NCI-H1930 (cell line): ENCODE data around the gene OR2S2.
"Not testable (repeated sequence)": the region's sequence is repeated elsewhere in the genome, so short reads cannot be mapped to it uniquely, and the experiment has no call there.

Source experiments
- DNase-seq, 2 experiments: peaks; one replicate each; lab custom pipeline; 2025; lab: John Stamatoyannopoulos, UW

Gene OR2S2

DNA sequence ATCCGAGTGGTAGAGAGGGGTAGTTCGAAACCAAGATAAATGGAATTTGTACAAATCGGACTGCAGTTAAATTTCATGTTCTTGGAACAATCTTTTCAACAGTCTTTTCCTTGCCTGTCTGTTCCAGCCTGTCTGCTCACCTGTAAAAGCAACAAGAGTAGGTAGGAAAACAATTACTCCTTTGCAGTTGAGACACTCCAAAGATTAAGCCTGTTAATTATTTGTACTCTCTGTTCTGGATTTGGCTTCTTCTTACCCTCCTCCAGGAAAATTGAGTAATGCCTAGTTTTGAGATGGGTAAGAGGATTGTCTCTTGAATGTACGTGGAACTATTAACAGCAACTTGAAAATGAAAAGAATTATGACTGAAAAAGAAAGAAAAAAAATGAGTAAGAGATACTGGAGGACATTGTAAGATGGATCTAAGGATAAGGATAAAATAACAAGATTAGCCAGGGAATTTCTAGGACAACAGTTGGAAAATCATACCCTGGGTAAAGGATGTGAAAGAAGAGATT, 24.3 kb downstream of the OR2S2 start:
- DNase-seq, result no peak

DNA sequence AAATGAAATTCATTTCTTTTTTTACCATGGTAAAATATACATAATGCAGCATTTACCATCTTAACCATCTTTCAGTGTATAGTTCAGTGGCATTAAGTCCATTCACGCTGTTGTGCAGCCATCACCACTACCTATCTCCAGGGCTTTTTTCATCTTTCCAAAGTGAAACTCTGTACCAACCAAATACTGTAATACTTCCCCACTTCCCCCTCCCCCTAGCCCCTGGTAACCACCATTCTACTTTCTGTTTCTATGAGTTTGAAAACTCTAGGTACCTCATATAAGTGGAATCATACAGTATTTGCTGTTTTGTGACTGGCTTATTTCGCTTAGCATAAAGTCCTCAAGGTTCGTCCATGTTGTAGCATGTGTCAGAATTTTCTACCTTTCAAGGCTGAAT, 25.2 kb downstream of the OR2S2 start:
- no peak for DNase-seq

DNA sequence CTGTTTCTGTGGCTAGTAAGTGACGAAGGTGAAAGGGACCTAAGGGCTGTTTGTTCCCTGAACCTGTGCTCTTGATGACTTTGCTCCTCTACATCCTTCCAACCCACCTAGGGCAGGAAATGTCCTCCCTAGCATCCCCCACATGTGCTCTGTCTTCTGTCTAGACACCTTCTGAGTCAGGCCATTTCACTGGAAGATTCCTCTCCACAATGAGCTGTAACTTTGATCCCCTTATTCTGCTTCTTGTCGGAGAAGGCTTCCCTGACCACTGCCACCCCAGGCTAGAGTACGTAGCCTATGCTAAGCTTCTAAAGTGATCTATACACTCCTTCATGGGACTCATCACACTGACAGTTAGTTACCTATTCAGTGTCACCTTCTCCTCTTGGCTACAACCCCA, 27.0 kb downstream of the OR2S2 start:
- DNase-seq, result no peak

DNA sequence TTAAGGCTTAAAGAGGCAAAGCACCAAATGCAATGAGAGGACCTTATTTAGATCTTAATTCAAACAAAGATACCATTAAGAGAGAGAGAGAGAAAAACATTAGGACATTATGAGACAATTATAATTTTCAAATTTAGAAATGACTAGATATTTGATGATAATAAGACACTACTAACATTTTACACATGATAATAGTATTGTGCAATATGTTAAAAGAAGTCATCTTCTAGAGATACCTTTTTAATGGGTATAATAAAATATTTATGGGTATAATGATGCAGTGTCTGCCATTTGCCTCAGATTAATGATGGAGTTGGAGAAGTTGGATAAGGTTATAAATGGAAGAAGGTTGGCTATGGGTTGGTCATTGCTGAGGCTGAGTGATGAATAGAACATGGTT, 27.4 kb downstream of the OR2S2 start:
- DNase-seq, result no peak

DNA sequence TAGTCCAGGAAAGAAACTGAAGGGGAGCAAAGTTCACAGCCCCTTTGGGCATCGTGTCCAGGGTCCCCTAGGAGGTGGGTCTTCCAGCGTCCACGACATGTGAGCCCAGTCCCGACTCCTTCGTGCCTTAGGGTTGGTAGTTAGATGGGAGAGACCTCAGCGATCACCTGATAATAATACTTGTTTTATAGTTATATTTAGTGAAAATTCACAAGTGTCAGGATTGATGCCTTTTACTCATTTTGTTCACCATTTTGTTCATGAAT, 28.6 kb downstream of the OR2S2 start:
- DNase-seq, result no peak

DNA sequence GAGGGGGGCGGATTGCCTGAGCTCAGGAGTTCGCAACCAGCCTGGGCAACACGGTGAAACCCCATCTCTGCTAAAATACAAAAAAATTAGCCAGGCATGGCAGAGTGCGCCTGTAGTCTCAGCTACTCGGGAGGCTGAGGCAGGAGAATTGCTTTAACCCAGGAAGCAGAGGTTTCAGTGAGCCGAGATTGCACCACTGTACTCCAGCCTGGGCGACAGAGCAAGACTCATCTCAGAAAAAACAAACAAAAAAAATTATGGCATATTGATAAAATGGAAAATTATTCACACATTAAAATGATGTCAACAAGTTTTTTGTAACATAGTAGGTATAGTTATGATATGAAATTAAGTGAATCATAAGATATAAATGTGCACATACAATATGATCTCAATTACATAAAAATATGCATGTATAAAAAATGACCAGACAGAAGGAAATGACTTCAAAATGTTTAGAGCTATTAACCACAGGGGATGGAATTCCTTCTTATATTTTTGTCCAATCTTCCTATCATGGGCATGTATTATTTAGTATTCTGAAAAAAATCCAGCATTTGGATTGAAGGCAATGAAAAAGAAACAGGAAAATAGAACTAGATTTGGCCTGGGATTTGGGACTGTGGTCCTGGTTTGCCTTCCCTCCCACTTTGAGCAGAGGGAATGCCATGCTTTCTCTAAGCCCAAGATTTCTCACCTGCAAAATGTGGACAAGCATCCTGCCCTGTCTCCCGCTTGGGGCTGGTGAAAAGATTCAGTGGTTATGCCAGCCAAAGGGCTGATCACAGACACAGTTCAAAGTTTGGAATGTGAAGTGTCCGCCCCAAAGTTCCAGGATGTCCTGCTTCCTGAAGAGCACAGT, 29.1 kb downstream of the OR2S2 start:
- no peak for DNase-seq

DNA sequence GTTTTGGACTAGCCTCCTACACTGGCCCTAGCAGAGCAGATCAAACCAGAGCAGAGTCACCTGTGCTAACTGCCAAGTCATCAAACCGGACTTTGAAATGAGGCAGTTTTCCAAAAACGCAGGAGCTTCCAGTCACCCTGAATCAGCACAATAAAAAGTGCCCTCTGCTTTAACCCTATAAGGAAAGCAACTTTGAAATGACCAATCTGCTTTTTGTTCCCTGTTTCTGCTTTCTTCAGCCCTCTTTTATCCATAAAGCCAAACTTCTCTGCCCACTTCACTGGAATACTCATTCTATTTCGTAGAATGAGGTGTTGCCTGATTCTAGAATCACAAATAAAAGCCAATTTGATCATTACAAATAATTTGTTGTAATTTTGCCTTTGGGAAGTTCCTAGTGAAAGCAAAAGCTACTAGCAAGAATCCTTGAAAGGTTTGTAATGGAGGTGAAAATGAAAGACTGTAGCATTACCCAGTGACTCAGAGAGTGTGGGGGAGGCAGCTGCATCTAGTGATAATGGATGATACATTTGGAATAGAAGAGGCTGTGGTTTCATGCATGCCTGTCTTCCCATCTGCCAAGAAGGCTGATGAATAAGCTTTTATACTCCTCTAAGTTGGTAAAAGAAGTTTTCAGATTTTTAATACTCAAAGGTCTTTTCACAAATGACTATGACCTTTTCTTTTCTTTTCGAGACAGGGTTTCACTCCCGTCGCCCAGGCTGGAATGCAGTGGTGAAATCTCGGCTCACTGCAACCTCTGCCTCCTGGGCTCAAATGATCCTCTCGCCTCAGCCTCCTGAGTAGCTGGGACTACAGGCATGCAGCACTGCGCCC, 33.8 kb downstream of the OR2S2 start:
- DNase-seq, result no peak

DNA sequence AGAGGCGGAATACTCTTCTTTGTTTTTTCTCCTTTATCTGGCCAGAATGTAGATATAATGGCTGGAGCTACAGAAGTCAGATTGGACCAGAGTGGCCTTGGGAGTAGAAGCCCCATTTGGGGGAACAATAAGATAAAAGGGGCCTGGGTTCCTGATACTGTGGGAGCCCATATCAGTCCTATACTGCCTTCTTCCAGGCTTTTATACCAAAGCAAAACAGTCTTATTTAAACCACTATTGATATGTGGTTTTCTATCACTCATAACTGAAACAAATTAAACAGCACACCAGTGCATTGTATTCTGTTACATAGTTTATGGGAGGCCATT, 34.4 kb downstream of the OR2S2 start:
- no peak for DNase-seq

DNA sequence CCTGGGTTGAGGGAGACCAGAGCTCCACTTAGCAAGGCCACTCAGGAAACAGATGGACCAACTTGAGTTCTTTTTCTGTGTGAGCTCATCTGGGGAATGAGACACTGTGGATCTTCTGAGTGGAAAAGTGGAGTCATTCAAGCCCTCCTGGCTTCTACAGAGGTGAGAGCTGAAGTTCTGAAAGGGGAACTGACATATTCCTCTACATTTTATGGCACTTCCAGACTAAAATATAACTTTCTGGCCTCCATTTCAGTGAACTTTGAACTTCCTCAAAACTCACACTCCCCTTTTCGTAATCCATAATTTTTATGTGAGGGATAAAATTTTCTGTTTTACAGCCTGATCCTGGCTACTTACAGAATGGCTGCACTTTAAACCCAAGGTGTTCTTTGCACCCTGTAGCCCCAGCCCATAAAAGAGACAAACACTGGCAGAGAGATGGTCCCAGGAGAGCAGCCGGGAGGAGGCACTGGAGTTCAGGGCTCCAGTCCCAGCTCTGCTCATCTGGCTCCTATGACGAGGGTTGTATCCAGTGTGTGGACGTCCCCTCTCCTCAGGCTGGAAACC, 37.8 kb downstream of the OR2S2 start:
- DNase-seq, result no peak

DNA sequence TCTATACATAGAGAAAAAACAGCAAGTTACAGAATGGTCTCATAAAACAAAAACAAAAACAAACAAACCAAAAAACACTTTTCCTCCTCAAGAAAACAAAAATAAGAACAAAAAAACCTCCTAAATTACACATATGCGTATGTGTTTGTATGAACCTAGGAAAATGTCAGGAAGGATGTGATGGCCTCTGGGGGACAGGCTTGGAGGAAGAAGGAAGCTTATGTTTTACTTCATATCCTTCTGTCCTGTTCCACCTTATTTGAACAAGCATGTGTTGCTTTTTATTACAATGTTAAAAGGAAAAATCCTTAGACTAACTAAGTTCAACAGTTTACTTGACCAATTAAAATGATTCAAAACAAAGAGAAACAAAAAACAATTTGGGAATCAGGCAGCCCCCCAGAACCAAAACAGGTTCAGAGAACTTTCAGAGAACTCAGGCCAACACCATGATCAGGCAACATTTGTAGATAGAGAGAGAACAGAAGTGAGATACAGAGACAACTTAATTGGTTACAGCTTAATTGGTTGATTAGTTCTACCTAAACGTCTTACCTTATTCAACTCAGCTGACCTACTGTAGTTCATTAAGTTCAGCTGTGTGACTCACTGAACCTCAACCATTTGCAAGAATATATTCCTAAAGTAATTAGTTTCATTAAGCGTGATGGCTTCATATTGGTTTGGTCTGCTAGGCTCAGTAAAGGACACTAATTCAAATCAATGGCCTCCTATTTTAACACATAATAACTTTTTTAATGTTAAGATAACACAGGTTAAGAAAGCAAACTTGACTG, 38.5 kb downstream of the OR2S2 start:
- no peak for DNase-seq

DNA sequence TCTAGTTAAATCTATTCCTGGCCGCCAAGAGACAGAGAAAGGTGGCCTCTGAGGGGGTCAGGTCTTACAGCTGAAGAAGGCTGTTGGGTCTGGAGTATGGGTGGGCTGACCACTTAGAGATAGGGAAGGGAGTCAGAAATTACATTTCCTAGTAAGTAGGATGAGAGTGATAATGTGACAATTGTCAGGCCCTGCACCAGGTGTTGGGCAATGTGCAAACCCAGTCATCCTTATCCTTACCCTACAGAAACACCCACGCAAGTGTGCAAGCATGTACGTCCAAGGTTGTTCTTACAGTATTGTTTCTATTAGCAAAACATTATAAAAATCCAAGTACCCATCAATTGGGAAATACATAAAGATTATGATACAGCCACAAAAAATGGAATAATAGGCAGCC, 39.2 kb downstream of the OR2S2 start:
- no peak for DNase-seq

DNA sequence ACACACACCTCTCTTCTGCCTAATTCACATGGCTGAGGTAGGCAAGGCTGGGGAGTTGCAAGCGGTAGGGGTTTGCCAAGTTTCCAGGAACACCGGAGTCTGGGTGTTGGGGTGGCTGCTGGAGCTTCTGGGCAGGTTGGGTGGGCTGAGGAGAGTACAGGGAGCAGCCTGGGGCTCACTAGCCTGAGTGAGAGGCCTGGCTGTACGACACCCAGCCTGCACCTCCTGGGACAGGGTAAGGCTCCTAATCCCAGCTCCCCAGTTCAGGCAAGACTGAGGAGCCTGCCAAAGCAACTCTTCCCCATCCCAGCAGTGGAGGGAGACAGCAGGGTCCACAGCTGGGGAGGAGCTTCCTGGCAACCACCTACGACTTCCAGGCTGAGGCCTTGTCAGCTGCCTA, 40.7 kb downstream of the OR2S2 start:
- DNase-seq, result no peak

DNA sequence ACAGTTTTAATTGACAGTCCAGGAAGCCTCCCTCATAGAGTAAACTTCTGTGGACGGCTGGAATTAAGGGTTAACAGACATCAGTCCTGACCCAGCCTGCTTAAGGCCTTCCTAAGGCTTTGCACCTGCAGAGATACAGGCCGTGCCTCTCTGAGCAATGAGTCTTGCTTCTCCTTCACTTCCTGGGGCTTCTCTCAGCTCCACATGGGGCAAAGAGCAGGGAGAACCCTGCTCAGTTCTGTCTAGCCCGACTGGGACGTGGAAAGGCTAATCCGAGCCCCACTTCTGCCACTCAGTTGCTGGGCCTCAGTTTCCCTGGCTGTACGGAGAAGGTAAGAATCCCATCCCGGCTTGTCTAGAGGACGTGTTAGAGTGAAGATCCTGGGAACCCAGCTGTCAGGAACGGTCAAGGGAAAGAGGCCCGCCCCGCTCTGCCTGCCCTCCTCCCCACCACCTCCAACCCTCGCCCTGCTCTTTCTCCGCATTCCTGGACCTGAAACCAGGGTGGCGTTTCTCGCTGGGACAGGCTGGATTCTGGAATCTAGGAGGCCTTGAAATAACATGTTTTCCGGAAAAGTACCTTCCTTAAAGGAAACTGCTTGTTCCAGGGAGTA, 42.2 kb downstream of the OR2S2 start:
- no peak for DNase-seq

DNA sequence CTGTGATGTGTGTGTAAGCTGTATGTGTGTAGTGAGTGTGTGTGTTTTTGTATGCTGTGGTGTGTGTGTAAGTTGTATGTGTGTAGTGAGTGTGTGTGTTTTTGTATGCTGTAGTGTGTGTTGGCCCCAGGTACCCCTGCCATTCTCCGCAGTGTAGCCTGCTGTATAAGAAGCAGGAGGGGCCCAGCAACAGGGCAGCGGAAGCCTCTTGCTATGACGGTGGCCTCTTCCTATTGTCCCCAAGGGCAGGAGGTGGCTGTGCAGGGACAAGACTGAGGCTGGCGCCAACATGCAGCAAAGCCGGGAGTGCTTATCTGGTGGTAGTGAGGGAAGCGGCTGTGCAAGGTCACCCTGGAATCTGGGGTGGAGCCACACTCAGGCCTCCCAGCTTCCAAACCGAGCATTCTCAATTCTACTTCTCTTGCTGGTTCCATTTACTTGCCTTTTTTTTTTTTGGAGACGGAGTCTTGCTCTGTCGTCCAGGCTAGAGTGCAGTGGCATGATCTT, 43.6 kb downstream of the OR2S2 start:
- no peak for DNase-seq

DNA sequence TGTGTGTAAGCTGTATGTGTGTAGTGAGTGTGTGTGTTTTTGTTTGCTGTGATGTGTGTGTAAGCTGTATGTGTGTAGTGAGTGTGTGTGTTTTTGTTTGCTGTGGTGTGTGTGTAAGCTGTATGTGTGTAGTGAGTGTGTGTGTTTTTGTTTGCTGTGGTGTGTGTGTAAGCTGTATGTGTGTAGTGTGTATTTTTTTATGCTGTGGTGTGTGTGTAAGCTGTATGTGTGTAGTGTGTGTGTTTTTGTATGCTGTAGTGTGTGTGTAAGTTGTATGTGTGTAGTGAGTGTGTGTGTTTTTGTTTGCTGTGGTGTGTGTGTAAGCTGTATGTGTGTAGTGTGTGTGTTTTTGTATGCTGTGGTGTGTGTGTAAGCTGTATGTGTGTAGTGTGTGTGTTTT, 44.5 kb downstream of the OR2S2 start:
- not testable (repeated sequence) for DNase-seq

DNA sequence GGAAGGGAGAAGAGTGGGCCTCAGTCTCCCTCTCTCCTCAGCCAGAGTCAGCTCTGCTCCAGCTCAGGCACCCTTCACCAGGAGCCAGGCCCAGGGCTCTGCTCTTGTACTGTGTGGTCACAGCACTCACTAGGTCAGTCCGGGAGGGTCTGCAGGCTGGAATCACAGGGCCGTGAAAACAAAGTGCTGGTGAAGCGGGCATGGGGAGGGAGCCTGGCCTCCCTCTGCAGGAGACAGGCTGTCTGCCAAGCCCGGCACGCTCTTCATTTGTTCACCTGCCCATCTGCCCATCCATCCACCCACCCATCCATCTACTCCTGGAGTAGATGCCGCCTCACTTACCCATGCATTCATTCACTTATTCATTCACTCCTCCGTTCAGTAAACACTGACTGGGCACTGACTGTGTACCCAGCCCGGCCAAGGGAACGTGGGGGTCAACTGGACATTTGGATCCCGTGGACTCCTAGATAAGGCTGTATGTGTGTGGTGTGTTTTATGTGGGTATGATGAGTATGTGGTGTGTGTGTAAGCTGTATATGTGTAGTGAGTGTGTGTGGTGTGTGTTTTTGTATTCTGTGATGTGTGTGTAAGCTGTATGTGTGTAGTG, 45.1 kb downstream of the OR2S2 start:
- no peak for DNase-seq

DNA sequence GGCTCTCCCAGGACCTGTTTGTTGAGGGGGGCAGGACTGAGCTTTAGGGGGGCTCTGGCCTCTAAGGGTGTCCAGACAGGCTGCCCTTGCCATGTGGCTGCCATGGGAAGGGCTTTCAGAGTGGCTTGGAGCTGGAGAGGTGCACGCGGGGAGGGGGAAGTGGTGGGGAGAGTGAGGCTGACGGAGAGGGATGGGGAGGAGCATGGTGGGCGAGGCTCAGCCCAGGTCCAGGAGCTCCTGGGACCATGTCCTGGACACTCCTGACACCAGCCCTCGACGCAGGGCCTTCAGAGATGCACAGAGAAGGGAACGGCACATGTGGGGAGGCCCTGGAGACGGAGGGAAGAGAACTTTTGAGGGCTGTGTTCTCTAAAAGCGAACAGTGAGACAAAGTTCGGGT, 46.3 kb downstream of the OR2S2 start:
- DNase-seq, result no peak

DNA sequence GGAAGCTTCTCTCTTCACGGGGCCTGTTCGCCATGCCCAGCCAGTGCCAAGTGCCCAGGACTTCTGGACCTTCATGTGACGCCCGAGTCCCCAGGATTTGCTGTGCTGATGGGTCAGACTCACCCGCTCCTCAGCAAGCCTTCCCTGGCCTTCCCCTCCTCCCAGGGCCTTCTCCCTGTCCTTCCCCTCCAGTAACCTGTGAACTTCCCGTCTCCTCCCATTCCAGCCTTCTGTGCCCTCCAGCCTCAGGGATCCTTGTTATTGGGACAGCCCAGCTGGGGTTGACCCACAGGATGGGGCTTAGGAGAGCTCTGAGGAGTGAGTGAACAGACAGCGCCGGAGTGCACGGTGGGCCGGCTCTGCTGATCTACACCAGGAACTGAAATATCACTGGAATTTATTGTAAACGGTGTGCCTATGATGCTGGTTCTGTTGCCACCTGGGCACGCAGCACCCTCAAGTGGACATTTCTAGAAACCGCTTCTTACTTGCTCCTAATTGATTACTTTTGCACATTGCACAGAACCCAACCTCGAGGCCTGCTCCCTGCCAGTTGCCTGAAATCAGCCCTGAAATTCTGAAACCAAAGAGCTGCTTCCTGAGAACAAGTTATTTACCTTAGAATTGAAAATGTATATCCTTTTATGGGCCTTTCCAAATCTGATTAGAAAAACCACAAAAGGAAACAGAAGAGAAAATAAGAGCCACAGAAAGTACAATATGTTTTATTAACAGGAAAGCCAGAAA, 47.2 kb downstream of the OR2S2 start:
- DNase-seq, result no peak

DNA sequence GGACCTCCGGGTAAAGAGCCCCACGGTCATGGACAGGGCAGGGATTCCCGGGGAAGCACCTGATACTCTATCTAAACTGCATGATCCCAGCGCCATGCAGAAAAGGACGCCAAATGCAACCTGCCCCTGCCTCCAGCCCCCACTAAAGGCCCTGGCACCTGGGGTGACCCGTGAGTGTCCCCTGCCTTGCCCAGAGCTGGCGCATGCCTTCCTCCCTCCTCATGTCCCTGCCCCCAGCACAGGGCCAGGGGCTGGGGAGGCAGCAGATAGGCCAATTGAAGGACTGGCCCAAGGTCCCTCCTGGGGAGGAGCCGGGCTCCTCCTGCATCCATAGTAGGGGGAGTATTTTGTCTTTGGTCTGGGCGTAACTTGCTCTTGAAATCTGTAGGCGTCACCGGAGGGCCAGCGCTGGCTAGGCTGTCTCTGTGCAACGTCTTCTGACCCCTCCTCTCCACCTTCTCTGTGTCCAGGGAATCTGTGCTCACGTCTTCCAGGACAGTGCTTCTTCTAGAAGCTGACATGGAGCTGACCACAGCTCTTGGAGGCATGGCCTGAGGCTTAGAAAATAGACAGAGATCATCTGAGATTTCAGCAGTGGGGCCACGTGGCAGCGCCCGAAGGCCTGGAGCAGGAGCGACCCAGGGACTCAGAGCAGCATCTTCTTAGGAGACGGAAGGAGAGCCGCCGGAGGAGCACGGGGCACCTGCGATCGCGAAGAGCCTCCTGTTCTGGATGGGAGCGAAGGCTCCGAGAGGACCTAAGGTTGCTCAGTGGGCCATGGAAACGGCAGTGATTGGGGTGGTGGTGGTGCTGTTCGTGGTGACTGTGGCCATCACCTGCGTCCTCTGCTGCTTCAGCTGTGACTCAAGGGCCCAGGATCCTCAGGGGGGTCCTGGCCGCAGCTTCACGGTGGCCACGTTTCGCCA, 48.0 kb downstream of the OR2S2 start:
- no peak for DNase-seq
